Stimulated activated CD4-positive, alpha-beta T cell treated with anti-CD3 and anti-CD28 coated beads, Interleukin-4, amount 100 ng/mL, for 48 hours (primary cell): ENCODE results near the gene IL17RB.

Experiments used
- DNase-seq, 2 donors: peaks; one replicate each; pipeline ENCODE4 v3.0.0-alpha.2; 2020; ENCODE audit warnings: low read depth in 2 of 2

Gene IL17RB

GRCh38 chr3:53859178-53859577, 12.8 kb downstream of the IL17RB start:
- DNase-seq, result no peak

GRCh38 chr3:53860196-53860595, 13.8 kb downstream of the IL17RB start:
- DNase-seq, result no peak

- DNase-seq, result no peak
These were observed 15.9 kb downstream of the IL17RB start for GRCh38 chr3:53862241-53862640.

- DNase-seq, result no peak
These were observed 16.8 kb downstream of the IL17RB start for GRCh38 chr3:53863145-53863544.

GRCh38 chr3:53865732-53866499, 19.5 kb downstream of the IL17RB start:
- no peak for DNase-seq

- no peak for DNase-seq
These were observed 34.3 kb downstream of the IL17RB start for GRCh38 chr3:53880396-53881345.

- DNase-seq, result peak; percentile 72 to 78
These were observed 35.6 kb downstream of the IL17RB start, which contains the start of gene ACTR8 for GRCh38 chr3:53881691-53882593. Gene ACTR8 (minus strand): TSS chr3:53882152. CDS start chr3:53882101, 51 bp downstream.

GRCh38 chr3:53883008-53883407, 36.6 kb downstream of the IL17RB start:
- no peak for DNase-seq

- DNase-seq, result no peak
These were observed 38.3 kb downstream of the IL17RB start for GRCh38 chr3:53884623-53885022.

- DNase-seq, result no peak
These were observed 38.9 kb downstream of the IL17RB start for GRCh38 chr3:53885239-53885638.

GRCh38 chr3:53887446-53887845, 41.1 kb downstream of the IL17RB start:
- no peak for DNase-seq

GRCh38 chr3:53888232-53888631, 41.9 kb downstream of the IL17RB start:
- no peak for DNase-seq

- DNase-seq, result peak; percentile 10 to 17
These were observed 44.5 kb downstream of the IL17RB start for GRCh38 chr3:53890726-53891475.

- DNase-seq, result peak; percentile 91 to 94
These were observed 45.3 kb downstream of the IL17RB start, which contains the start of gene SELENOK for GRCh38 chr3:53891497-53892285. Gene SELENOK (minus strand): TSS chr3:53891859.

GRCh38 chr3:53892286-53892637, 45.9 kb downstream of the IL17RB start:
- no peak for DNase-seq

- no peak for DNase-seq
These were observed 53.4 kb downstream of the IL17RB start for GRCh38 chr3:53899750-53900149.

- no peak for DNase-seq
These were observed 54.4 kb downstream of the IL17RB start for GRCh38 chr3:53900666-53901331.

- DNase-seq, result no peak
These were observed 55.7 kb downstream of the IL17RB start for GRCh38 chr3:53902067-53902466.

- no peak for DNase-seq
These were observed 56.3 kb downstream of the IL17RB start for GRCh38 chr3:53902711-53903110.
